GM21515 (cell line): ENCODE results near the gene TGM3.

ENCODE experiments used
- ATAC-seq: cut with Tn5 transposase; IDR thresholded peaks from one replicate; pipeline ENCODE4 v1.9.1; 2021; ENCODE audit not compliant: unreplicated experiment

TGM3 gene

GRCh38 chr20:2305029-2305428 is 9.2 kb downstream of the TGM3 start:
- no peak for ATAC-seq

GRCh38 chr20:2305479-2305878 is 9.7 kb downstream of the TGM3 start:
- ATAC-seq, result no peak

- ATAC-seq, result no peak
Measured at GRCh38 chr20:2305946-2306345, 10.1 kb downstream of the TGM3 start.

DNA sequence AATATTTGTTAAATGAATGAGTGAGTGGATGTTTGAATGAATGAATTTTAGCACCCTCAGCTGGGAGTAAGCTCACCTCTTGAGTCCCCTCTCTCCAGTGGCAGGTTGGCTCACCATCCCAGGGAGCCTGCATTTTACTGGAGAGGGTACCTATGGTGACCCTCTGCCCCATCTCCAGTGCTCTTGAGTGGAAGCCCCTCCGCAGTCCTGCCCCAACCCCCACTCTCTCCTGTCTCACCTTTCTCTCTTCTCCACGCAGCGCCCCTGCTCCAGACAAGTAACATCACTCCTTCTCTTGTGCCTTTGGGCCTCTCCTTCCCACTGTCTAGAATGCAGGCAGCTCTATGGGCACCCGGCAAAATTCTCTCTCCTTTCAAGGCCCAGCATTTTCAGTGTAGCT is 11.3 kb downstream of the TGM3 start:
- ATAC-seq, result no peak

DNA sequence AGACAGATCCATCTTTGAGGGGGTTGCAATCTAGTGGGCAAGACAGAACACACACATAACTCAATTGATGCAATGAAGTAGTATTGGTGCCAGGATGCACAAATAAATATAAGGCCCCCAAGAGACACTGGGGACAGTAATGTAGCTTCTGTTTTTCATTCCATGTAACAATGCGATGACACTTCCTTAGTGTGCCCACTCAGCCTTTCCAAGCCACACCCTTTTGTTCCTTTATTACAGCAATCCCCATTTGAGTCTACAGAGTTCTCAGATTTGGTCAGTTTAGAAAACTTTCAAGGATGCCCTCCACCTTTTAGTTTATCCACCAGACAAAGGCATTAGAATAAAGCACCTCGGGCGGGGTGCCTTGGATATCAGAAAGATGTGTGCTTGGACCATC is 15.5 kb downstream of the TGM3 start:
- no peak for ATAC-seq

DNA sequence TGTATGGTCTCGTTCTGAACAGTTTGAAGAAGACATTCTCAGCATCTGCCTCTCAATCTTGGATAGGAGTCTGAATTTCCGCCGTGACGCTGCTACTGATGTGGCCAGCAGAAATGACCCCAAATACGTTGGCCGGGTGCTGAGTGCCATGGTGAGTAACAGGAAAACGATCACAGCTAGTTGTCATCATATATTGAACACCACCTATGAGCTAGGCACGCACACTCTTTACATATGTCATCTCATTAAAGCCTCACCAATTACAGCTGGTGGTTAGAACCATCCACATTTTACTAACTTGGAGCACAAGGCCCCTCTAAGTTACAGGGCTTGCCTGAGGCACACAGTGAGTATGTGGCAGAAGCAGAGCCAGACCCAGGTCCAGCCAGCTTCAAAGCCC is 17.1 kb downstream of the TGM3 start:
- ATAC-seq, result no peak

- no peak for ATAC-seq
Measured at GRCh38 chr20:2313316-2313715, 17.5 kb downstream of the TGM3 start.

GRCh38 chr20:2314759-2315439 is 19.1 kb downstream of the TGM3 start:
- no peak for ATAC-seq

- ATAC-seq, result no peak
Measured at GRCh38 chr20:2315440-2315778, 19.6 kb downstream of the TGM3 start.

DNA sequence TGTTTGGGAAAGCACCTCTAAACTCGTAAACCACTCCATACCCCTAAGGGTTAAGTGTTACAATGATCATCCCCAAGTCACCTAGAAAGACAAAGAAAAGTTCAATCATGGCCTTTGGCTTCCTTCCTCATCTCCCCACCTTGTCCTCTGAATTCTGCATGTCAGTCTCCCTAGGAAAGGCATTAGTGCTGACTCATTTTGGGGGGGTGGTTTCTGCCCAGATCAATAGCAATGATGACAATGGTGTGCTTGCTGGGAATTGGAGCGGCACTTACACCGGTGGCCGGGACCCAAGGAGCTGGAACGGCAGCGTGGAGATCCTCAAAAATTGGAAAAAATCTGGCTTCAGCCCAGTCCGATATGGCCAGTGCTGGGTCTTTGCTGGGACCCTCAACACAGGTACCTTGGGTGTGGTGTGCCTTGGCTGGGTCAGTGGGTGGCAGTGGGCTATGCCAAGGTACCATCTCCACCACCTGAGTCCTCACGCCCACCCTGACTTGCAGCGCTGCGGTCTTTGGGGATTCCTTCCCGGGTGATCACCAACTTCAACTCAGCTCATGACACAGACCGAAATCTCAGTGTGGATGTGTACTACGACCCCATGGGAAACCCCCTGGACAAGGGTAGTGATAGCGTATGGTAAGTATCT is 21.2 kb downstream of the TGM3 start:
- ATAC-seq, result no peak

DNA sequence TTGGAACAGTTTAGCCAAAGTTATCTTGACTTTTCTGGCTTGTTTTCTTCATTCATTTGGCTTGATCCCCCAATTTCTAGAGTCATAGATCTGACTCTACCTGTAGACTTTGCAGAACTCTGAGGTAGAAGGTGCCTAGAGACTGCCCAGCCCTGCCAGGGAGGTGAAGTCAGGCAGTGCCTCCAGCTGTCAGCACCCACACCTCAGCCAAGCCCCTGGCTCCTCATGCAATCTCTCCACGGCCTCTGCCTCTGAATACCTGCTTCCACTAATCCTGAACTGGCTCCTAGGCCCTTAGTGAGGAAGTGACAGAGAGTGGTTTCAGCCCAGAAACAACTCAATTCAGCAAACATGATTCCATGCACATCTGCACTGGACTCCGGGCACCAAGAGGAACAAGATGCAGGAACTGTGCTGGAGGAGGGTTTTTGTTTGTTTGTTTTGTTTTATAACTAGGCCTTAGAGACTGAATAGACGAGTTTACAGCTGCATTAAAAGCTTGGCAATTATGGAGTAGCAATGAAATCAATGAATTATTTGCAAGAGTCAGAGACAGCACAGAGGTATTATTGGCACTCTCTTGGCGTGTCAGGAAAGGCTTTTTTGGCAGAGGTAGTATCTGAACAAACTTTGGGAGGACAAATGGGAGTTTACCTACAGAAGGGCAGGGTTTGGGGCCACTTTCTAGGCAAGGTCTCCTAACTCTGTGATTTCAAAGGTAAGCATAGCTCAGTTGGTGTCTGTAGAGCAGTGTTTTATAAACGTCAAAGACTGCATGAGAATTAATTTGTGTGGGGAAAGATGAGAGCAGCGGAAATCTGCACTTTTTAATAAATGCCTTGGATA is 25.2 kb downstream of the TGM3 start:
- no peak for ATAC-seq

- ATAC-seq, result no peak
Measured at GRCh38 chr20:2323051-2323450, 27.2 kb downstream of the TGM3 start.

- no peak for ATAC-seq
Measured at GRCh38 chr20:2326046-2326445, 30.2 kb downstream of the TGM3 start.

DNA sequence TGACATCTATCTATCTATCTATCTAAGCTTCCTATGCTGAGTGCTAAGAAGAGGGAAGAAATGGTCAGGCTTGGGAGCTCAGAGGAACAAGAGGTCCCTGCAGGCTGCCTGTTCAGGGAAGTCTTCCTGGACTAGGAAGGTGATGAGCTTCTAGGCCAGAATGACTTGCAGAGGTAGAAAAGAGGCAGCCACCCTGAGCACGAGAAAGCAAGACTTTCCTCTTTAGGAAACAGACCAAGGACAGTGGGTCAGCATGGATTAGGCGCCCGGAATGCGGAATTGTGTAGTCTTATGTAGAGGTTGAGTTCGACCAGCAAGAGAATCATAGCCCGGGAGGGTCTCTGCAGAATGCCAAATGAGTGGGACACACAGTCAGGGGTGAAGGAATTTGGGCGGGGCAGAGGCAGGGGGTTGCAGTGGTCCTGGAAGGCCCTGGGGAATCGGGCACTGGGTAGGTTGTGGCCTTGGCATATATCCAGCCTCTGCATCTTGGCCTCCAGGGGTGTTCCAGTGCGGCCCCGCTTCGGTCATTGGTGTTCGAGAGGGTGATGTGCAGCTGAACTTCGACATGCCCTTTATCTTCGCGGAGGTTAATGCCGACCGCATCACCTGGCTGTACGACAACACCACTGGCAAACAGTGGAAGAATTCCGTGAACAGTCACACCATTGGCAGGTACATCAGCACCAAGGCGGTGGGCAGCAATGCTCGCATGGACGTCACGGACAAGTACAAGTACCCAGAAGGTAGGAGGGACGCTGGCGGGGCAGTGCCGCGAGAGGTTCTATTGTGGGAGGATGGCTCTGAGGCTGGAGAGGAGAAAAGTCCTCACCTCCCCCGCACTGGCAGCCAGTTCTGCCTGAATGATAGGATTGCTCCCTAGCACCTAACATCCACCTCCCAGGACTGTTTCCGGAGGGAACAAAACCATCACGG is 32.1 kb downstream of the TGM3 start:
- ATAC-seq, result no peak

GRCh38 chr20:2329286-2329685 is 33.5 kb downstream of the TGM3 start:
- no peak for ATAC-seq

DNA sequence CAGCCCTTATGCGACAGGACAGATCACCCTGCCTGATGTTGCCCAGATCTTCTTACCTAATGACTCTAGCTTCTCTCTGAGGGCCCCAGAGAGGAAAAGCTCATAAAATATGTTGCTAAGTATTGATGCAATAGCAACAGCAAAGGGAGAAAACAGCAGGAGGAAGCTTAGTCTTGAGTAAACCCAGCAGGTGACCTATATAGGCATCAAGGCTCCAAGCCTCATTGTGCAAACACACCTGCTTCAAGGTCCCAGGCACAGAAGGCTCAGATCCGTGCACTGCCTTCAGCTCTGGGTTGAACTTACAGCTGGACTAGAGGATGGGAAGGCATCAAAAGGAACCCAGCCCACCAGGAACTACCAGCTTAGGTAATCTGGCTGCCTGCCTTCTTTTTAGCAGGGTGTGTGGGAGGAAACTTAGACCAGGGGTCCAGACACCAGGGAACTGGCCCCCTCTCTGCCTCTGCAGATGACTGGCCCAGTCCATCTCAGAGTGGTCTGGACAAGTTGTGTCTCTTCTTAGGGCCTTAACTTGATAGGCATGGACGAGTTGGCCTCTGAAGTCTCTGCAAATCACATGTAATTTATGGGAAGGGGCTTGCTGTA is 34.4 kb downstream of the TGM3 start:
- ATAC-seq, result no peak

DNA sequence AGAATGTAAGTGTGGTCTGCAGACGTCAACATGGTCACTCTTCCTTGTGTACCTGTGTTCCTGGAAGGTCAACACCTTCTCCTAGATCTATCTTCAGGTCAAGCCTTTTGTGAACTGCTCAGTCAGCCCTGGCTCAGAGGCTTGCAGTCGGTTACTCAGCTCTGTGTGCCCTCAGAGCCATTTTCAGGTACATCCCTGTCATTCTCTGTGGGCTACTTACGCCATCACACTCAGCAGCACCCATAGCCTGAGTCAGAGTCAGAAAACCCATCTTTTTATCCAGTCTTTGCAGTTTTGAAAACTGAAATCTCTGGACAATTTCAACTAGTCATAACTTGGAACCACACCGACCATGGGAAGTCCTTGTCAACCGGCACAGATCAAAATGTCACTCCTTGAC is 35.3 kb downstream of the TGM3 start:
- ATAC-seq, result no peak

DNA sequence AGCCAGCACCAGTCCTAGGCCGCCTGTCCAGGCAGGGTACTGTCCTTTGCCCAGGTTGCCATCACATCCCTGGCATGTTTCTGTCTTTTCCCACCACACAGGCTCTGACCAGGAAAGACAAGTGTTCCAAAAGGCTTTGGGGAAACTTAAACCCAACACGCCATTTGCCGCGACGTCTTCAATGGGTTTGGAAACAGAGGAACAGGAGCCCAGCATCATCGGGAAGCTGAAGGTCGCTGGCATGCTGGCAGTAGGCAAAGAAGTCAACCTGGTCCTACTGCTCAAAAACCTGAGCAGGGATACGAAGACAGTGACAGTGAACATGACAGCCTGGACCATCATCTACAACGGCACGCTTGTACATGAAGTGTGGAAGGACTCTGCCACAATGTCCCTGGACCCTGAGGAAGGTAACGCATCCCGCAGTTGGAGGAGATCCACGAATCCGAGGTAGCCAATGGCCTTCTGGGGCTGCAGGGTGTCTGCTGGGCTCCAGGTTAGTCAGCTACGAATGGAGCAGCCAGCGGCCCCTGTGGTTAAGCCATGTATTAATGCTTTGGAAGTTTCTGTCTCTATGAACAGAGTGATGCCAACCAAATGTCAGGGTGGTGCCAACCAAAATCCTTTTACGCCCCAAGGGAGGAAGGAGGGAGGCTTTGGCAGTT is 36.2 kb downstream of the TGM3 start:
- ATAC-seq, result no peak

GRCh38 chr20:2332711-2333110 is 36.9 kb downstream of the TGM3 start:
- ATAC-seq, result no peak

GRCh38 chr20:2333821-2334220 is 38.0 kb downstream of the TGM3 start:
- no peak for ATAC-seq
